Mesothelial cell of epicardium (in vitro differentiated cells): ENCODE measurements around the gene ARL8B. TPM values are rescaled to one million over a fixed set of nuclear protein-coding genes. Genes with fewer than 3 reads are reported as not detected.

Experiments used
- DNase-seq, 2 experiments: peaks; one replicate each; pipeline ENCODE4 v3.0.0; 2021; ENCODE audit warnings: low spot score in 2 of 2; ENCODE audit not compliant: unreplicated experiment in 2 of 2
- H3K27ac Mint-ChIP-seq: 2 replicates; pipeline ENCODE4 v1.8.0; 2021; ENCODE audit warnings: mixed read lengths
- H3K27me3 Mint-ChIP-seq: 2 replicates; pipeline ENCODE4 v1.8.0; 2021; ENCODE audit warnings: low read depth, mixed read lengths
- H3K36me3 Mint-ChIP-seq: 2 replicates; pipeline ENCODE4 v1.8.0; 2021; ENCODE audit warnings: mixed read lengths
- H3K4me1 Mint-ChIP-seq: 2 replicates; pipeline ENCODE4 v1.8.0; 2021; ENCODE audit warnings: mixed read lengths
- H3K4me3 Mint-ChIP-seq: 2 replicates; pipeline ENCODE4 v1.8.0; 2021; ENCODE audit warnings: mild to moderate bottlenecking, moderate library complexity, mixed read lengths
- H3K9me3 Mint-ChIP-seq: 2 replicates; pipeline ENCODE4 v1.8.0; 2021; ENCODE audit warnings: mixed read lengths
- total RNA-seq: library from RNA; stranded (reverse); gene quantifications from 3 replicates; pipeline ENCODE4 v1.2.1, GENCODE V29; 2021
- TF ChIP-seq, protein P1 (sequence below): fragments of 200-600 bp; sonication (generic); IDR thresholded peaks from one replicate; pipeline ENCODE4 v1.5.0; 2021; ENCODE audit warnings: antibody characterized with exemption; ENCODE audit not compliant: unreplicated experiment

Gene ARL8B
- total RNA-seq, 1 donor from 2014 or later, result 36.9 TPM

DNA sequence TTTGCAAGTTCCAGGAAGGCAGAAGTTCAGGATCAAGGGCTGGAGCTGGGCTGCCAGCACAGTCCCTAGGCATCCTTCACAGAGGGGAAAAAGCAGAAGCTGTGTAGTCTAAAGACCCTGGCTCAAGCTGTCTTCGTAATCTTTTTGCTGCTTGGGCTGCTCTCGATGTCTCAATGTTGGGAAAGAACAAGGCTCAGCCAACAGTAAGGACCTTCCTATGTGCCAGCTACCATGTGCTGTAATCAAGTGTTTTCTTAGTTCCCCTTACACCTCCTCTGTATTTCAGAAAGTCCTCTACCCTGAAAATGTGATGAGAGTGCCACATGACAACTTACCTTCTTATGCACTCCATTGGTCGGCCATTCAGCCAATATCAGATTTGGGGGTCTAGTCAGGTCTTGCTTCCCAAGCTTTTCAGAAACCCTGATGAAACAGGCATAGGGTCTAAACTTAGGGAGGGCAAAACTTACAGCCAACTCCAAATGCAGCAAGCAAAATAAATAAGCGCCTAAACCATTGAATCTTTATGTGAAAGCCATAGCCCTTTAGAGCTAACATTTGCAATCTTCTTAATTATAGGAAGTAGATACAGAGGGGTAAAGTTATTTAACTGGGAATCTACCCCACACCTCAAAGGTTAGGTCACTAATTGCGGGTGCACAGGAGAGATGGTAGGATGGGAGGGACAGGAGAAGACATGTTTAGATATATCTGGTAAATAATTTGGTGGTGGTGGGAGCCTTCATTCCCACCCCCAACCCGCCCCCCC is 64.2 kb downstream of the ARL8B start:
- H3K36me3 Mint-ChIP-seq, result peaks cover 4% of the 10 kb centered on the region
- no peaks in the 10 kb centered on the region for H3K9me3 Mint-ChIP-seq
- TF ChIP-seq, protein P1, sequence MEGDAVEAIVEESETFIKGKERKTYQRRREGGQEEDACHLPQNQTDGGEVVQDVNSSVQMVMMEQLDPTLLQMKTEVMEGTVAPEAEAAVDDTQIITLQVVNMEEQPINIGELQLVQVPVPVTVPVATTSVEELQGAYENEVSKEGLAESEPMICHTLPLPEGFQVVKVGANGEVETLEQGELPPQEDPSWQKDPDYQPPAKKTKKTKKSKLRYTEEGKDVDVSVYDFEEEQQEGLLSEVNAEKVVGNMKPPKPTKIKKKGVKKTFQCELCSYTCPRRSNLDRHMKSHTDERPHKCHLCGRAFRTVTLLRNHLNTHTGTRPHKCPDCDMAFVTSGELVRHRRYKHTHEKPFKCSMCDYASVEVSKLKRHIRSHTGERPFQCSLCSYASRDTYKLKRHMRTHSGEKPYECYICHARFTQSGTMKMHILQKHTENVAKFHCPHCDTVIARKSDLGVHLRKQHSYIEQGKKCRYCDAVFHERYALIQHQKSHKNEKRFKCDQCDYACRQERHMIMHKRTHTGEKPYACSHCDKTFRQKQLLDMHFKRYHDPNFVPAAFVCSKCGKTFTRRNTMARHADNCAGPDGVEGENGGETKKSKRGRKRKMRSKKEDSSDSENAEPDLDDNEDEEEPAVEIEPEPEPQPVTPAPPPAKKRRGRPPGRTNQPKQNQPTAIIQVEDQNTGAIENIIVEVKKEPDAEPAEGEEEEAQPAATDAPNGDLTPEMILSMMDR, result no peak
- H3K27ac Mint-ChIP-seq, result no peak overlapping the region
- H3K4me3 Mint-ChIP-seq, result peak overlapping the region; percentile 92
- H3K4me1 Mint-ChIP-seq, result peaks cover 28% of the 10 kb centered on the region
- DNase-seq, result no peak
- H3K27me3 Mint-ChIP-seq, result no peaks in the 10 kb centered on the region

DNA sequence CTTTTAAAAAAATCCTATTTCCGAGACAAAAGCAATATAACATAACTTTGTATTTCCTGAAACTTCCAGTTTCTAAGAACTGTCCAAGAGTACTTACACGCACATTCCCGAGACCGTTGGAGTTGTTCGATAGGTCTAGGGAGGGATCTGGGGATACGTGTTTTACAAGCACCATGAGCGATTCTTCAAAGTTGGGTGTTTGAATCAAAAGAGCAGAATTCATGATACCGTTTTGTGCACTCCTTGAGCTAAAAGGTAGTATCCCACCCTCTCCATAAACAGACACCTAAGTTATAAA is 64.7 kb downstream of the ARL8B start:
- H3K27ac Mint-ChIP-seq, result peak overlapping the region; percentile 98
- no peaks in the 10 kb centered on the region for H3K27me3 Mint-ChIP-seq

DNA sequence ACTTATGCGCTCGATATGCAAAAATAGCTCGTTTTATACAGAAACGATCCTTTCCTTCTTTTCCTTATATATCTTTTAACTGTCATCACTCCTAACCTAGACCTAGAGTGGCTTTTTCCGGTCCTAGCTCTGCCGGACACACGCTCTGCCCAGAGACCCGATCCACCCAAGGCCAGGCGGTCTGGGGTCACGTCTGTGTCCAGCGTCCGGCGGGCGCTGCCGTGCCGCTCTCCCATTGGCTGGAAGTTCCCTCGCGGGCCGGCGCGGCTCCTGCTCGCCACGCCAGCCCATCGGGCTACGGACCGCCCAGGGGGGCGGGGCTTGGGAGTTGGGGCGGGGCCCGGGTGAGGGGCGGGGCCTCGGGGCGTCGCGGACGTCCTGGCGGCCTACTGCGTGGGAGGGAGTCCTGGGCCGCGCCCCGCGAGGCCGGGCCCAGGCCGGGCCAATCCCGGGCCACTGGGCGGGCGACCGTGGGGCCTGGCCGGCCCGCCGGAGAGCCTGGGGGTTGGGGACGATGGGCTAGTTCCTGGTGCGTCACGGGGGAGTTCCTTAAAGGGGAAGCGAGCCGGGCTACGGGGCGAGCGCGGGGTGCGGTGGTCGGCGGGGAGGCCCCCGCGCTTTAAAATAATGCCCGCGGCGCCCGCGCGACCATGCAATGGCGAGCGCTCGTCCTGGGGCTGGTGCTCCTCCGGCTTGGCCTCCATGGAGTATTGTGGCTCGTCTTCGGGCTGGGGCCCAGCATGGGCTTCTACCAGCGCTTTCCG is 65.2 kb downstream of the ARL8B start, which contains the start of gene EDEM1:
TSS of gene EDEM1 (plus strand) at position 552 of the 764 bp plus-strand sequence. CDS start at position 651, 99 bp downstream.
- peak; percentile 78 to 93 for DNase-seq
- TF ChIP-seq, protein P1, result no peak
- H3K27ac Mint-ChIP-seq, result peak within 1 kb of the TSS; percentile 98
- H3K4me3 Mint-ChIP-seq, result peak within 1 kb of the TSS; percentile 92
- H3K27me3 Mint-ChIP-seq, result no peaks in the 10 kb centered on the region
- peaks cover 30% of the 10 kb centered on the region for H3K4me1 Mint-ChIP-seq
- no peaks in the 10 kb centered on the region for H3K9me3 Mint-ChIP-seq
- H3K36me3 Mint-ChIP-seq, result peaks cover 4% of the 10 kb centered on the region

More for the DNA sequence above, 64.7 kb downstream of the ARL8B start:
- no peaks in the 10 kb centered on the region for H3K9me3 Mint-ChIP-seq
- no peak for DNase-seq
- peaks cover 4% of the 10 kb centered on the region for H3K36me3 Mint-ChIP-seq
- TF ChIP-seq, protein P1, result no peak
- peak overlapping the region; percentile 92 for H3K4me3 Mint-ChIP-seq
- peaks cover 28% of the 10 kb centered on the region for H3K4me1 Mint-ChIP-seq

DNA sequence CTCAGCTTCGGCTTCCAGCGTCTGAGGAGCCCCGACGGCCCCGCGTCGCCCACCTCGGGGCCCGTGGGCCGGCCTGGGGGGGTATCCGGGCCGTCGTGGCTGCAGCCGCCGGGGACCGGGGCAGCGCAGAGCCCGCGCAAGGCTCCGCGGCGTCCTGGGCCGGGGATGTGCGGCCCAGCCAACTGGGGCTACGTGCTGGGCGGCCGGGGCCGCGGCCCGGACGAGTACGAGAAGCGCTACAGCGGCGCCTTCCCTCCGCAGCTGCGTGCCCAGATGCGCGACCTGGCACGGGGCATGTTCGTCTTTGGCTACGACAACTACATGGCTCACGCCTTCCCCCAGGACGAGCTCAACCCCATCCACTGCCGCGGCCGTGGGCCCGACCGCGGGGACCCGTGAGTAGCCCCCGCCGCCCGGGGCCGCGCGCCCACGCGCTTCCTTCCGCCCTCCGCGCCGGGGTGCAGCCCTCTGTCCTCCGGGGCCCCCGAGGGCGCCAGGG is 65.9 kb downstream of the ARL8B start:
- Mint-ChIP-seq H3K27me3 (no peaks in the 10 kb centered on the region), H3K4me1 (peaks cover 30% of the 10 kb centered on the region), H3K27ac (no peak overlapping the region), H3K36me3 (peaks cover 4% of the 10 kb centered on the region), H3K4me3 (peak overlapping the region; percentile 92), H3K9me3 (no peaks in the 10 kb centered on the region)
- DNase-seq, result no peak
- TF ChIP-seq, protein P1, result no peak

DNA sequence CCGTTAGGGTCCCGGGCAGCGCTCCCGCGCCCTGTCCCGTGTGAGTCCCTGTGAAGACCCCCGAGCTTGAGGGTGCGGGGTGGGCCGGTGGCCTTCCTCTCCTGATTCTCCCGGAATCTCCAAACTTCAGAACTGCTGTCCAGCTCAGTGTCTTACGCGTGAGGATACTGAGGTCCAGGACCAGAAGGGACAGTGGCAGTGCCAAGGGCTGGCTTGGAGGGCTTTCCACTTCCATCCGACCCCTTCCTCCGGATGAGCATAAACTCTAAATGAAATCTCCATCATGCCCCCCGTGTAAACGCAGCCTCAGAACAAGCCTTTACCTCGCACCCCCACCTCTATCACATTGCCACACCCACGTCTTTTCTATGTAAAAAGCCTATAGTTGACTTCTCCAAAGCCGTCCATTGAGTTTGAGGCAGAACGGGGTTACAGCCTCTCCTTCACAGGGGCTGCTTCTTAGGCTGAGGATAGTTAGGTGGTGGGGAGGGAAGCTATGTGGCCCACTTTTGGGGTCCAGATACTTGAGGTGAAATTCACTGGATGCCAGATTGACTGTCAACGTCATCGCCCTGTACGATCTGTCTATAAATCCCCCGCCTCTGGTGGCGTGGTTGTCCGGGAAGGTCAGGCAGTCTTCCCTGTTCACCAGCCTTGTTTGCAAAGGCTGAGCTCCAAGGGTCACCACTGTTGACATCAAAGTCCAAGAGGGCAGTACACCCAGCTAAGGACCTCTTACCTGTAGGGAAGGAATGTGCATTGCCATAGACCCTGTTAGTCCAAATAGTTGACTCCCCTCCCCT is 66.5 kb downstream of the ARL8B start:
- H3K9me3 Mint-ChIP-seq, result no peaks in the 10 kb centered on the region
- peak overlapping the region; percentile 89 for H3K4me3 Mint-ChIP-seq
- TF ChIP-seq, protein P1, result no peak
- DNase-seq, result peak in 1 of 2 experiments; percentile 40
- H3K27ac Mint-ChIP-seq, result peak overlapping the region; percentile 80
- H3K4me1 Mint-ChIP-seq, result peaks cover 30% of the 10 kb centered on the region
- peaks cover 5% of the 10 kb centered on the region for H3K36me3 Mint-ChIP-seq
- no peaks in the 10 kb centered on the region for H3K27me3 Mint-ChIP-seq
